ENCODE measurements around the gene UTS2B. TPM values are rescaled to one million over a fixed set of nuclear protein-coding genes. Genes with fewer than 3 reads are reported as not detected.

The UTS2B gene
- total and polyA plus RNA-seq, 10 of the 15 experiments (the other 5 are each of a cell fraction or from before 2014, with no cell fraction given), result 0.15 to 0.72 (median 0.44) TPM

DNA sequence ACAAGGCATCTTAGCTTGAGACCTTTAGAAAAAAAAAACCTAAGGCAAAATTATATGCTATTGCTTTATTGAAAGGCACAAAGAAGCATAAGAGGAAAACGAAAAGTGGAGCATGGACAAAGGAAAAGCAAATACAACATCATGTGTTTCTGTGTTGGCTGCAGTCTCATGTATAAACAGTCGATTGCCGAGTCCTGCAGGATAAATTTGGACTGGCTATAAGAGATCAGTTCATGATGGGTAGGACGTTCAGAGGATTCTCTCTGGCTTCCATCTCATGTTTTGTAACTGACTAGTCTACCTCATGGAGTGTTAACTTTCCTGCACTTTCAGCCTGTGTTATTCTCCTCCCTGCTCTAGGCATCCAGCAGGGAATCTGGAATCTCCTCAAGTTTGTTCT, 23.0 kb downstream of the UTS2B start (continued):
- TF ChIP-seq SUZ12 (IDR thresholded peaks at IDR 0.05; ENCODE audit: unreplicated experiment), result no peak
- TF ChIP-seq, protein P1, sequence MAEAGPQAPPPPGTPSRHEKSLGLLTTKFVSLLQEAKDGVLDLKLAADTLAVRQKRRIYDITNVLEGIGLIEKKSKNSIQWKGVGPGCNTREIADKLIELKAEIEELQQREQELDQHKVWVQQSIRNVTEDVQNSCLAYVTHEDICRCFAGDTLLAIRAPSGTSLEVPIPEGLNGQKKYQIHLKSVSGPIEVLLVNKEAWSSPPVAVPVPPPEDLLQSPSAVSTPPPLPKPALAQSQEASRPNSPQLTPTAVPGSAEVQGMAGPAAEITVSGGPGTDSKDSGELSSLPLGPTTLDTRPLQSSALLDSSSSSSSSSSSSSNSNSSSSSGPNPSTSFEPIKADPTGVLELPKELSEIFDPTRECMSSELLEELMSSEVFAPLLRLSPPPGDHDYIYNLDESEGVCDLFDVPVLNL (IDR thresholded peaks at IDR 0.05; ENCODE audit: low read depth, low read length), result no peak
- TF ChIP-seq PAX5 (IDR thresholded peaks at IDR 0.05; ENCODE audit: borderline replicate concordance, low read depth, low read length), result no peak
- no peak for TF ChIP-seq NRF1 (conservative IDR thresholded peaks at IDR 0.05; ENCODE audit: low read depth, low read length)
- TF ChIP-seq RBBP5 (conservative IDR thresholded peaks at IDR 0.05), result no peak
- no peak for TF ChIP-seq HDAC2 (IDR thresholded peaks at IDR 0.05)
- no peak for TF ChIP-seq SREBF1 (IDR thresholded peaks at IDR 0.05; ENCODE audit: low read length)
- TF ChIP-seq, protein P2, sequence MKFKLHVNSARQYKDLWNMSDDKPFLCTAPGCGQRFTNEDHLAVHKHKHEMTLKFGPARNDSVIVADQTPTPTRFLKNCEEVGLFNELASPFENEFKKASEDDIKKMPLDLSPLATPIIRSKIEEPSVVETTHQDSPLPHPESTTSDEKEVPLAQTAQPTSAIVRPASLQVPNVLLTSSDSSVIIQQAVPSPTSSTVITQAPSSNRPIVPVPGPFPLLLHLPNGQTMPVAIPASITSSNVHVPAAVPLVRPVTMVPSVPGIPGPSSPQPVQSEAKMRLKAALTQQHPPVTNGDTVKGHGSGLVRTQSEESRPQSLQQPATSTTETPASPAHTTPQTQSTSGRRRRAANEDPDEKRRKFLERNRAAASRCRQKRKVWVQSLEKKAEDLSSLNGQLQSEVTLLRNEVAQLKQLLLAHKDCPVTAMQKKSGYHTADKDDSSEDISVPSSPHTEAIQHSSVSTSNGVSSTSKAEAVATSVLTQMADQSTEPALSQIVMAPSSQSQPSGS (IDR thresholded peaks at IDR 0.05; ENCODE audit: low read length), result no peak
- TF ChIP-seq NBN (IDR thresholded peaks at IDR 0.05), result no peak
- TF ChIP-seq, protein P3, sequence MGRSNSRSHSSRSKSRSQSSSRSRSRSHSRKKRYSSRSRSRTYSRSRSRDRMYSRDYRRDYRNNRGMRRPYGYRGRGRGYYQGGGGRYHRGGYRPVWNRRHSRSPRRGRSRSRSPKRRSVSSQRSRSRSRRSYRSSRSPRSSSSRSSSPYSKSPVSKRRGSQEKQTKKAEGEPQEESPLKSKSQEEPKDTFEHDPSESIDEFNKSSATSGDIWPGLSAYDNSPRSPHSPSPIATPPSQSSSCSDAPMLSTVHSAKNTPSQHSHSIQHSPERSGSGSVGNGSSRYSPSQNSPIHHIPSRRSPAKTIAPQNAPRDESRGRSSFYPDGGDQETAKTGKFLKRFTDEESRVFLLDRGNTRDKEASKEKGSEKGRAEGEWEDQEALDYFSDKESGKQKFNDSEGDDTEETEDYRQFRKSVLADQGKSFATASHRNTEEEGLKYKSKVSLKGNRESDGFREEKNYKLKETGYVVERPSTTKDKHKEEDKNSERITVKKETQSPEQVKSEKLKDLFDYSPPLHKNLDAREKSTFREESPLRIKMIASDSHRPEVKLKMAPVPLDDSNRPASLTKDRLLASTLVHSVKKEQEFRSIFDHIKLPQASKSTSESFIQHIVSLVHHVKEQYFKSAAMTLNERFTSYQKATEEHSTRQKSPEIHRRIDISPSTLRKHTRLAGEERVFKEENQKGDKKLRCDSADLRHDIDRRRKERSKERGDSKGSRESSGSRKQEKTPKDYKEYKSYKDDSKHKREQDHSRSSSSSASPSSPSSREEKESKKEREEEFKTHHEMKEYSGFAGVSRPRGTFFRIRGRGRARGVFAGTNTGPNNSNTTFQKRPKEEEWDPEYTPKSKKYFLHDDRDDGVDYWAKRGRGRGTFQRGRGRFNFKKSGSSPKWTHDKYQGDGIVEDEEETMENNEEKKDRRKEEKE (IDR thresholded peaks at IDR 0.05), result no peak
- TF ChIP-seq RAD21 (IDR thresholded peaks at IDR 0.05; ENCODE audit: insufficient read depth, low read depth, low read length), result no peak
- no peak for TF ChIP-seq CHD1 (IDR thresholded peaks at IDR 0.05; ENCODE audit: low read depth, low read length)
- no peak for TF ChIP-seq SUPT20H (IDR thresholded peaks at IDR 0.05; ENCODE audit: borderline replicate concordance, control insufficient read depth, low read depth, low read length)
- no peak for TF ChIP-seq IKZF2 (IDR thresholded peaks at IDR 0.05)
